GM12801 (cell line): ENCODE data around the gene SLC4A4.

Experiments used
- TF ChIP-seq, protein P1 (sequence below): IDR thresholded peaks from one replicate; pipeline ENCODE4 v1.5.1; 2011; ENCODE audit warnings: control low read depth; ENCODE audit not compliant: insufficient read length; ENCODE audit errors: extremely low read depth

The SLC4A4 gene

DNA sequence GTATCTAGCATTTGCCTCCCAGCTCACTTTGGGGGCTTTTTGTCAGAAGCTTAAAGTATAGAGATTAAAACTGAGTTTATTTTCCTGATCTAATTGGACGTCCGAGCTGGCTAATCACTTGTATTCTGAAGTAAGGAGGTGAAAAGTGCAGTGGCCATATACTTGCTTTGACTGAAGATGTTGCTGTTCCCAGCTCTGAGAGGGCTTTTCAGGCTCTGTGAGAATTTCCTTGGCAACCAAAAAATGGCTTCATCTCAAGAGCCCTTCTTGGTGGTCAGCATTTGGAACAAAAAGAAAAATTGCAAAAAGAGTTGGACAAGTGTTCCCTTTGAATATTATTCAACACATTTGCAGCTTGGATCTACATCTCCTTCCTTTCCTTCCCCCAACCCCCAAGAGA lies 67.0 kb downstream of the SLC4A4 start:
- TF ChIP-seq, protein P1, sequence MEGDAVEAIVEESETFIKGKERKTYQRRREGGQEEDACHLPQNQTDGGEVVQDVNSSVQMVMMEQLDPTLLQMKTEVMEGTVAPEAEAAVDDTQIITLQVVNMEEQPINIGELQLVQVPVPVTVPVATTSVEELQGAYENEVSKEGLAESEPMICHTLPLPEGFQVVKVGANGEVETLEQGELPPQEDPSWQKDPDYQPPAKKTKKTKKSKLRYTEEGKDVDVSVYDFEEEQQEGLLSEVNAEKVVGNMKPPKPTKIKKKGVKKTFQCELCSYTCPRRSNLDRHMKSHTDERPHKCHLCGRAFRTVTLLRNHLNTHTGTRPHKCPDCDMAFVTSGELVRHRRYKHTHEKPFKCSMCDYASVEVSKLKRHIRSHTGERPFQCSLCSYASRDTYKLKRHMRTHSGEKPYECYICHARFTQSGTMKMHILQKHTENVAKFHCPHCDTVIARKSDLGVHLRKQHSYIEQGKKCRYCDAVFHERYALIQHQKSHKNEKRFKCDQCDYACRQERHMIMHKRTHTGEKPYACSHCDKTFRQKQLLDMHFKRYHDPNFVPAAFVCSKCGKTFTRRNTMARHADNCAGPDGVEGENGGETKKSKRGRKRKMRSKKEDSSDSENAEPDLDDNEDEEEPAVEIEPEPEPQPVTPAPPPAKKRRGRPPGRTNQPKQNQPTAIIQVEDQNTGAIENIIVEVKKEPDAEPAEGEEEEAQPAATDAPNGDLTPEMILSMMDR: no peak

DNA sequence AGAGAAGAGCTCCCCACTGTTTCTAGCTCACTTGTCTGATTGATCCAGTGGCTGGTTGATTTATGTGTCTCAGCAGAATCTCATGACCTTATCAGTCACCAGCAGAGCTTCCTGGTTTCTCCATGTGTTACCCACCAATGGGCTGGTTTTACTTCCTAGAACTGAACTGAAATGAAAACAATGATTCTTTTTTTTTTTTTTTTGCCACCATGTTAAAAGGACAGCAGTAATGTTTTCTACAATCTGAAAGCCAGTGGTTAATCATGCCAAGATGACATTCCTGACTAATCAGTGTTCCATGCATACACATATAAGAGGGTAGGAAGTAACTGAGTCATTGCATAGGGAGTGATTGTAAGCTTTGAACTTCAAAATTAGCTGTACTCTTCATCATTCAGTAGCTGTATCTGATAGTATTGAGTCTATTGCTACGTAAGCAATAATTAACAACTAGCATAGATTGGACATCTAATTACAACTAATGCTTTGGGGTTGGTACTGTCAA lies 67.7 kb downstream of the SLC4A4 start:
- TF ChIP-seq, protein P1: no peak

DNA sequence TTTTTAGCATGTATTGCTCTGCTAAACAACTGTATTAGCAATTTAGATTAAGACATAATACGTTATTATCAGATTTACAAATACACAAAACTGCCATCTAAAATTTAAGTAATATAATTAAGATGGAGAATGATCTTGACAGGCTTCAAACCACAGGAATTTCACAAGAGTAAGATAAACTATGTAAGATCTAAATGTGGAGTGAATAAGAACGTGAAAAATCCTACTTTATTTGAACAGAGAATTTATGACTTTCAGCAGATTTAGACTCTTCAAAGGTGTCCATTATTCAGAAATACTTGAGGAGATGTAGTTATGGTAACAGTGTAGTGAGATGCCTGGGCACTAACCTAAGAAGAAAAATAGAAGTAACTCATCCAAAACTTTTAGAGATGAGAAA lies 73.2 kb downstream of the SLC4A4 start:
- TF ChIP-seq, protein P1: no peak

DNA sequence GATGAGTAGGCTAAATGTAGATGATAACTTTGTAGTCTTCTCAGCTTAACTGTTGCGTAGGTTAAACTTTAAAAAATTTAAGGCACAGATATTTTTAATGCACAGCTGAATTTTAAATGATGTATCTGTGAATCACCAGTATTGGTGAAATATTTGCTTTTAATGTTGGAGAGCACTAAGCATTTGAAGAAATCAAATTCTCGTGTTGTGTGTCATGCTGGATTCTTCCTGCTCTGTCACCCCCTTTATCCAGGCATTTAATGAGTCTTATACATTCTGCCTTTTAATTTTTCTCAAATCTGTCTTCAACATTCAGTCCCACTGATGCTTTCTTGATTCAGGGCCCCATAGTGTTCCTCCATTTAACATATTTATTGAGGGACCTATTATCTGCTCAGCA lies 76.7 kb downstream of the SLC4A4 start:
- TF ChIP-seq, protein P1: no peak

DNA sequence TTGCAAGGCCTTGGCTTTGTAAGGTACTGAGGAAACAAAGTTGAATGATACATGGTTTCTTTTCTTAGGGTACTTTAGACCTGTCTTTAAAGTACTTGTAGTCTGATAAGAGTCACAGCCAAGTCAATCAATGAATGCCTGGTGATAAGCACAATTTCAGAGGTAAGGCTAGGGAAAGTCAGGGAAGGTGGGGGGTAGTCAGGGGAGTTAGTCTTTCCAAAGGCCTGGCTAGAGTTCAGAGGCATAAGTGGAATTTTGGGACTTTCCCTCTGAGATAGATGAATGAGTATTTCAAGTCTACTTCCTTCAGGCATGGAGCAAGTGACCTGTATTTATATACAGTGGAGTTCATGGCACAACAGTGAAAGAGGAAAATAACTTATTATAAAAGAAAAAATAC lies 78.3 kb downstream of the SLC4A4 start:
- TF ChIP-seq, protein P1: no peak

DNA sequence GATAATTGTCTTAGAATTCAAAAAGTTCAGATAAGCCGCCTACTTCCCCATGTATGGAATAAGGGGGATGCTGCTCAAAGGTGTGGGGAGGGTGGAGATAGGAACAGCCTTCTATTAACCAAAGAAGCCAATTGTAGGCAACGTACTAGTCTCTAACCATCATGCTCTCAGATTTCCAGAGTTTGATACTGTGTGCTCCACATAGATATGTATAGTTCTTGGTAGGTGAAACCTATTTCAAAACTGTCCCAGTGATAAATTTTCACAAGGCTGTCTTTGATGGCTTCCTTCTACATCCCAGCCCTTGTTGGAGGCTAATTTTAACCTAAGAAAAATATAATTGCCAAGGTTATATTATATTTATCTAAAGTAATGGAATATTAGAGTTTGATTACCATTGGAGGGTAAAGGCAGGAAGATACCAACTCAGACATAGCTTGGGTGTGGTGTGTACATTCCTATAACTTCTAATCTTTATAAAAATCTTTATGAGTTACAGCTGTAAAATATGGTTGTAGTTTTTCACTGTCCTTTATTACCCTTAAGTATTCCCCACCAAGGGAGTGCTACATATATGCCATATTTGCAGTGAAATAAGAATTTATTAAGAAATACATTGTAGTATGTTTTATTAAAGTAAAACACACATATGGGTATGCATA lies 87.7 kb downstream of the SLC4A4 start:
- TF ChIP-seq, protein P1: no peak

DNA sequence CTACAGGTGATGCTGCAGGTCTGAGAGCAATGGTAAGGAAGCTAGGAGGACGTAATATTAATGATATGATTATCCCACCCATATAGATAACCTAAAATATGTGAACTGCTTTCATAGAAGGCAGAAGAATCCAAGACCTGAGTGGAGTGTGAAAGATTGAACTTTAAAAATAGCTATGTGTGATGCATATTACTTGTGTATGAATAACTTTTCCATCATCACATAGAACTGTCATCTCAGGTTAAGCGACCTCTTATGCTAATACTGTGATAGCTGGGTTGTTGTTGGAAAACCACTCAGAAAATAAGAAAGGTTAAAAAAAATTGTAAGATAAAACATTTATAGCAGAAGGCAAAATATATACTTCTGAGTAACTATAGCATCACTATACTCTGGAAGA lies 90.3 kb downstream of the SLC4A4 start:
- TF ChIP-seq, protein P1: no peak
